ENCODE results near the gene RBKS.
A peak's percentile ranks its signal among the peaks of the same experiment; 100 is the strongest.

The RBKS gene

GRCh38 chr2:27897717-27898116 lies 7.5 kb upstream of the RBKS start:
- DNase-seq (ENCODE audit: low read depth) = no peak
- no peak overlapping the region for H3K4me3 ChIP-seq (ENCODE audit: low read depth, low read length)
- no peak for TF ChIP-seq CTCF (conservative IDR thresholded peaks at IDR 0.05; ENCODE audit: low read depth, low read length)

- no peak for DNase-seq (ENCODE audit: low read depth)
- no peak for TF ChIP-seq CTCF (conservative IDR thresholded peaks at IDR 0.05; ENCODE audit: low read depth, low read length)
- H3K4me3 ChIP-seq (ENCODE audit: low read depth, low read length) = no peak overlapping the region
These were observed 2.8 kb upstream of the RBKS start for GRCh38 chr2:27893006-27893405.

- DNase-seq (ENCODE audit: low read depth) = peak; percentile 66
- H3K4me3 ChIP-seq (ENCODE audit: low read depth, low read length) = peak overlapping the region; percentile 75
- no peak for TF ChIP-seq CTCF (conservative IDR thresholded peaks at IDR 0.05; ENCODE audit: low read depth, low read length)
These were observed 1.5 kb upstream of the RBKS start for GRCh38 chr2:27891673-27892105.

- peak; percentile 83 for DNase-seq (ENCODE audit: low read depth)
- peak overlapping the region; percentile 75 for H3K4me3 ChIP-seq (ENCODE audit: low read depth, low read length)
- no peak for TF ChIP-seq CTCF (conservative IDR thresholded peaks at IDR 0.05; ENCODE audit: low read depth, low read length)
These were observed 911 bp upstream of the RBKS start for GRCh38 chr2:27890924-27891672.

- DNase-seq (ENCODE audit: low read depth) = peak; percentile 15
- TF ChIP-seq CTCF (conservative IDR thresholded peaks at IDR 0.05; ENCODE audit: low read depth, low read length) = no peak
- H3K4me3 ChIP-seq (ENCODE audit: low read depth, low read length) = peak overlapping the region; percentile 75
These were observed 427 bp downstream of the RBKS start for GRCh38 chr2:27889774-27890145.

GRCh38 chr2:27888790-27889189 lies 1.4 kb downstream of the RBKS start:
- H3K4me3 ChIP-seq (ENCODE audit: low read depth, low read length) = no peak overlapping the region
- TF ChIP-seq CTCF (conservative IDR thresholded peaks at IDR 0.05; ENCODE audit: low read depth, low read length) = no peak
- peak; percentile 47 for DNase-seq (ENCODE audit: low read depth)

GRCh38 chr2:27887830-27888229 lies 2.4 kb downstream of the RBKS start:
- no peak overlapping the region for H3K4me3 ChIP-seq (ENCODE audit: low read depth, low read length)
- no peak for TF ChIP-seq CTCF (conservative IDR thresholded peaks at IDR 0.05; ENCODE audit: low read depth, low read length)
- DNase-seq (ENCODE audit: low read depth) = no peak
